ENCODE results near the gene CNTNAP2. TPM values are rescaled to one million over a fixed set of nuclear protein-coding genes. Genes with fewer than 3 reads are reported as not detected.

Gene CNTNAP2
- total RNA-seq, 6 experiments from 2014 or later, result 1.8 to 8.1 (median 3.9) TPM

- H3K4me3 ChIP-seq, result no peak overlapping the region
- intact Hi-C loops (cut with DNase I), result no loop called here
- H3K27ac ChIP-seq, result no peak overlapping the region
- H3K27me3 ChIP-seq, result no peaks in the 10 kb centered on the region
- no peaks in the 10 kb centered on the region for H3K4me1 ChIP-seq
- H3K36me3 ChIP-seq, result no peaks in the 10 kb centered on the region
- peak; percentile 92 to 94 (median 94) for ATAC-seq
- no peaks in the 10 kb centered on the region for H3K9me3 ChIP-seq
- TF ChIP-seq POLR2A (IDR thresholded peaks at IDR 0.05) (no peak), CTCF (IDR thresholded peaks at IDR 0.05) (peak; percentile 61 to 86 (median 85))
- DNase-seq, result no peak
- 7% methylated on average over 17 of the region's 17 CpGs for WGBS (ENCODE audit: insufficient coverage, low coverage, low lambda C conversion rate, missing lambda C conversion rate)
Measured at GRCh38 chr7:148242294-148242821, 2125.8 kb downstream of the CNTNAP2 start.

- H3K27me3 ChIP-seq, result no peaks in the 10 kb centered on the region
- H3K9me3 ChIP-seq, result no peaks in the 10 kb centered on the region
- no peaks in the 10 kb centered on the region for H3K36me3 ChIP-seq
- DNase-seq (no peak), ATAC-seq (no peak)
- intact Hi-C loops (cut with DNase I), result no loop called here
- WGBS (ENCODE audit: insufficient coverage, low coverage, low lambda C conversion rate, missing lambda C conversion rate), result 37% methylated on average over 6 of the region's 7 CpGs
- TF ChIP-seq POLR2A (IDR thresholded peaks at IDR 0.05) (no peak), CTCF (IDR thresholded peaks at IDR 0.05) (no peak)
- H3K4me3 ChIP-seq, result no peak overlapping the region
- H3K27ac ChIP-seq, result no peak overlapping the region
- H3K4me1 ChIP-seq, result no peaks in the 10 kb centered on the region
Measured at GRCh38 chr7:148245381-148245780, 2128.8 kb downstream of the CNTNAP2 start.

GRCh38 chr7:148253629-148254028 lies 2137.0 kb downstream of the CNTNAP2 start:
- H3K4me1 ChIP-seq, result no peaks in the 10 kb centered on the region
- TF ChIP-seq POLR2A (IDR thresholded peaks at IDR 0.05) (no peak), CTCF (IDR thresholded peaks at IDR 0.05) (no peak)
- H3K4me3 ChIP-seq, result no peak overlapping the region
- WGBS (ENCODE audit: insufficient coverage, low coverage, low lambda C conversion rate, missing lambda C conversion rate), result 74% methylated on average over 7 of the region's 7 CpGs
- intact Hi-C loops (cut with DNase I), result no loop called here
- no peaks in the 10 kb centered on the region for H3K27me3 ChIP-seq
- H3K27ac ChIP-seq, result no peak overlapping the region
- no peaks in the 10 kb centered on the region for H3K9me3 ChIP-seq
- no peak for DNase-seq
- H3K36me3 ChIP-seq, result no peaks in the 10 kb centered on the region
- no peak for ATAC-seq

- intact Hi-C loops (cut with DNase I), result no loop called here
- DNase-seq (no peak), ATAC-seq (no peak)
- Histone ChIP-seq H3K36me3 (no peaks in the 10 kb centered on the region), H3K9me3 (no peaks in the 10 kb centered on the region), H3K4me3 (no peak overlapping the region), H3K27me3 (no peaks in the 10 kb centered on the region), H3K27ac (no peak overlapping the region), H3K4me1 (no peaks in the 10 kb centered on the region)
- TF ChIP-seq CTCF (IDR thresholded peaks at IDR 0.05) (peak; percentile 15 to 35 (median 26)), POLR2A (IDR thresholded peaks at IDR 0.05) (no peak)
- 14% methylated on average over 3 of the region's 3 CpGs for WGBS (ENCODE audit: insufficient coverage, low coverage, low lambda C conversion rate, missing lambda C conversion rate)
Measured at GRCh38 chr7:148255333-148255732, 2138.7 kb downstream of the CNTNAP2 start.

- Histone ChIP-seq H3K36me3 (no peaks in the 10 kb centered on the region), H3K4me3 (no peak overlapping the region), H3K9me3 (no peaks in the 10 kb centered on the region), H3K27ac (no peak overlapping the region), H3K4me1 (no peaks in the 10 kb centered on the region), H3K27me3 (no peaks in the 10 kb centered on the region)
- no peak for DNase-seq
- no peak for TF ChIP-seq CTCF (IDR thresholded peaks at IDR 0.05)
- no peak for TF ChIP-seq POLR2A (IDR thresholded peaks at IDR 0.05)
- no peak for ATAC-seq
- intact Hi-C loops (cut with DNase I), result no loop called here
- 53% methylated on average over 6 of the region's 6 CpGs for WGBS (ENCODE audit: insufficient coverage, low coverage, low lambda C conversion rate, missing lambda C conversion rate)
Measured at GRCh38 chr7:148256433-148256832, 2139.8 kb downstream of the CNTNAP2 start.
